ENCODE measurements around the gene TMPO.

DNA sequence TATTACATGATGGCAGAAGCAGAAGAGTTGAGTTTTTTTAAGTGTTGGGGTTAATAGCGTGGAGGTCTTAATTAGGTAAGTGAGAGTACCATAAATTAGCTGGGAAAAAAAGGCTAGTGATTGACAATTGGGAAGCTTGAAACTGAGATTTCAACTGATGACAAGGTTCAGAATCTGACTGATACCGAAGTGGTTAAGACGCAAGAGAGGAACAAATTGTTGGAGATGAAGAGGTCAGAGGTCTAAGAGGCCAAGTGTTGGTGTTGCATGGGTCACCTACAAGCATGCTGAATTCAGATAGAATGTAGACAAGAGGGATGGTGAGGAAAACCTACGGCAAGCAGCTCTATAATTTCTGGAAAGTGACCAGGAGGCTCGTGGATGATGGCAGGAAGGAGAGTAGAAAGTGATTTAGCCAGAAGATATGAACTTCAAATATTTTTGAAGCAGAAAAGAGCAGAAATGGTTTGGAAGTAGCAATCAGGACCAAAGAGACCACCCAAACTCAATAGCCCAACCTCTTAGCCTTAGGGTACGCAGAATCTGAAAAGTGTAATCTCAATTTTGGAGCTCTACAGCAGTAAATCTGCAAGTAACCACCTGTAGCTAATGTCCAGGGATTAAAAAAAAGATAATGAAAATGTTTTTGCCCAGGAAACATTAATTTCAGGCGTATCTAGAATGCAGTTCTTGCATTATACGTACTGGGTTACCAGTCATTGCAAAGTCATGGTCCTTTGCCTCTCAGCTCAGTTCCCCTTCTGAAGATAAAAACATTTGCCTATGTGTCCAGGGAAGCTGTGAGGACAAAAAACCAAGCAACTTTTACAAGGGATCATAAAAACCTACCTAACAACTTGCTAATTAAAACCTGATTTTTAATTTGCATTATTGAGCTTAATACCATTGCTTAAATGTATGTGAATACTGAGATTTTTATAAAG is 1.7 kb upstream of the TMPO start:
- TF ChIP-seq, protein P1, sequence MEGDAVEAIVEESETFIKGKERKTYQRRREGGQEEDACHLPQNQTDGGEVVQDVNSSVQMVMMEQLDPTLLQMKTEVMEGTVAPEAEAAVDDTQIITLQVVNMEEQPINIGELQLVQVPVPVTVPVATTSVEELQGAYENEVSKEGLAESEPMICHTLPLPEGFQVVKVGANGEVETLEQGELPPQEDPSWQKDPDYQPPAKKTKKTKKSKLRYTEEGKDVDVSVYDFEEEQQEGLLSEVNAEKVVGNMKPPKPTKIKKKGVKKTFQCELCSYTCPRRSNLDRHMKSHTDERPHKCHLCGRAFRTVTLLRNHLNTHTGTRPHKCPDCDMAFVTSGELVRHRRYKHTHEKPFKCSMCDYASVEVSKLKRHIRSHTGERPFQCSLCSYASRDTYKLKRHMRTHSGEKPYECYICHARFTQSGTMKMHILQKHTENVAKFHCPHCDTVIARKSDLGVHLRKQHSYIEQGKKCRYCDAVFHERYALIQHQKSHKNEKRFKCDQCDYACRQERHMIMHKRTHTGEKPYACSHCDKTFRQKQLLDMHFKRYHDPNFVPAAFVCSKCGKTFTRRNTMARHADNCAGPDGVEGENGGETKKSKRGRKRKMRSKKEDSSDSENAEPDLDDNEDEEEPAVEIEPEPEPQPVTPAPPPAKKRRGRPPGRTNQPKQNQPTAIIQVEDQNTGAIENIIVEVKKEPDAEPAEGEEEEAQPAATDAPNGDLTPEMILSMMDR (IDR thresholded peaks at IDR 0.05; ENCODE audit: poor library complexity, severe bottlenecking): no peak
- TF ChIP-seq EZH2 (IDR thresholded peaks at IDR 0.05; ENCODE audit: borderline replicate concordance, insufficient read depth, low read length, poor library complexity, severe bottlenecking) (no peak), POLR2AphosphoS5 (IDR thresholded peaks at IDR 0.05) (no peak), RAD21 (conservative IDR thresholded peaks at IDR 0.05) (no peak), EP300 (conservative IDR thresholded peaks at IDR 0.05; ENCODE audit: poor library complexity, severe bottlenecking) (no peak), SMC3 (conservative IDR thresholded peaks at IDR 0.05; ENCODE audit: poor library complexity) (no peak), TAF1 (IDR thresholded peaks at IDR 0.05; ENCODE audit: low read depth) (no peak), MXI1 (conservative IDR thresholded peaks at IDR 0.05; ENCODE audit: poor library complexity, severe bottlenecking) (no peak), REST (IDR thresholded peaks at IDR 0.05; ENCODE audit: borderline replicate concordance) (no peak)

Data from neural cell (in vitro differentiated cells).